ENCODE measurements around the gene SCGB1C1.
"Not testable (repeated sequence)": the region's sequence is repeated elsewhere in the genome, so short reads cannot be mapped to it uniquely, and the experiment has no call there.

SCGB1C1 gene

DNA sequence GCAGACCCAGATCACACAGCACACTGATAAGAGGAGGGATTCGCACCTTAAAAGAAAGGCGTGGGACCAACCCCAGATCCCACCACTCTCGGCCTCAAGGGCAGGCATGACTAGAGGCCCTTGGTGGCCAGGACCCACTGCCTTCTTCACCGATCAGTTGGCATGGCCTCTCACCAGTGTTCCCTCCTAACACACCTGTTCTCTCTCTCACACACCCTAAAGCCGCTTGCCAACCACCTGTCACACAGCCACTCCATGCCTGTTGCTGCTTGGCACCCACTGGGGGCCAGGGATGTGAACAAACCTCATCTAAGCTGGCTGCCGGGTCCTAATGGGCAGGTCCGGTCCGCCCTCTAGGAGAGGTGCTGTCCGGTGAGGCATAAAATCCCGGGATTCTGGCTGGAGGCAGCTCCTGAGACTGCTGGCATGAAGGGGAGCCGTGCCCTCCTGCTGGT is at the start of gene SCGB1C1:
Gene SCGB1C1, plus strand, starts transcription at position 405 of the 455 bp plus-strand sequence. Its CDS starts 22 bp downstream, at position 427.
- DNase-seq, result not testable (repeated sequence)

DNA sequence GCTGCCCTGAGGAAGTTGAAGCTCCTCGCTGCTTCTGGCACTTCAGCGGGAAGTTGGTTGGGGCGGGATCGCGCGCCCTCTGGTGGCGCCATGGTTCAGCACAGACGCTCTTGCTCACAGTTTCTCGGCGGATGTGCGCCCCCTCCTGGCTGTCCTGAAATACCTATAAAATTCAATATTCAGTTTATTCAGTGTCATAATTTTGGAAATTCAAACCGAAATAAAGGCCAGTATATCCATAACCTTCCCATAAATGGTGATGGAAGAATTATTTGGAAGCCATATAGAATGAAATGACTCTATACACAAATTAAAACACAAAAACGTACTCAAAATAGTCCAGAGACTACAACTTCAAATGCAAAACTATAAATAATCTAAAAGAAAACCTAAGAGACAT is 12.6 kb upstream of the SCGB1C1 start:
- not testable (repeated sequence) for DNase-seq

DNA sequence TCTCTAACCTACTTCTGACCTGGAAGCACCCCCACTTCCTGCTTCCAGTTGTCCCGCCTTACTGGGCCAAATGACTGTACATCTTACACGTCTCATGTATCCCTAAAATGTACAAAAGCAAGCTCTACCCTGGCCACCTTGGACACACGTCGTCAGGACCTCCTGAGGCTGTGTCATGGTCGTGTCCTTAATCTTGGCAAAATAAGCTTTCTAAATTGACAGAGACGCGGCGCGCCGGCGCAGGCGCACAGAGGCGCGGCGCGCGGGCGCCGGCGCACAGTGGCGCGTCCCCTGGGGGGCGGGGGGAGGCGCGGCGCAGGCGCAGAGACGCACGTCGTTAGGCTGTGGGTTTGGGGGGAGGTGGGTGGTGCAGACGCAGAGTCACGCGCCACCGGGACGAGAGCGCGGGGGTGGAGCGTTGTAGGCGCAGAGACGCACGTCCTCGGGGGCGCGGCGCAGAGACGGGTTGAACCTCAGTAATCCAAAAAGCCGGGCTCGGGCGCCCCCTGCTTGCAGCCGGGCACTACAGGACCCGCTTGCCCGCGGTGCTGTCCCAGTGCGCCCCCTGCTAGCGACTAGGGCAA is 3.6 kb upstream of the SCGB1C1 start:
- DNase-seq, result not testable (repeated sequence)

GRCh38 chr11:189843-190311 is 3.0 kb upstream of the SCGB1C1 start:
- not testable (repeated sequence) for DNase-seq

- DNase-seq, result not testable (repeated sequence)
Observed at GRCh38 chr11:190546-190945, 2.3 kb upstream of the SCGB1C1 start.

DNA sequence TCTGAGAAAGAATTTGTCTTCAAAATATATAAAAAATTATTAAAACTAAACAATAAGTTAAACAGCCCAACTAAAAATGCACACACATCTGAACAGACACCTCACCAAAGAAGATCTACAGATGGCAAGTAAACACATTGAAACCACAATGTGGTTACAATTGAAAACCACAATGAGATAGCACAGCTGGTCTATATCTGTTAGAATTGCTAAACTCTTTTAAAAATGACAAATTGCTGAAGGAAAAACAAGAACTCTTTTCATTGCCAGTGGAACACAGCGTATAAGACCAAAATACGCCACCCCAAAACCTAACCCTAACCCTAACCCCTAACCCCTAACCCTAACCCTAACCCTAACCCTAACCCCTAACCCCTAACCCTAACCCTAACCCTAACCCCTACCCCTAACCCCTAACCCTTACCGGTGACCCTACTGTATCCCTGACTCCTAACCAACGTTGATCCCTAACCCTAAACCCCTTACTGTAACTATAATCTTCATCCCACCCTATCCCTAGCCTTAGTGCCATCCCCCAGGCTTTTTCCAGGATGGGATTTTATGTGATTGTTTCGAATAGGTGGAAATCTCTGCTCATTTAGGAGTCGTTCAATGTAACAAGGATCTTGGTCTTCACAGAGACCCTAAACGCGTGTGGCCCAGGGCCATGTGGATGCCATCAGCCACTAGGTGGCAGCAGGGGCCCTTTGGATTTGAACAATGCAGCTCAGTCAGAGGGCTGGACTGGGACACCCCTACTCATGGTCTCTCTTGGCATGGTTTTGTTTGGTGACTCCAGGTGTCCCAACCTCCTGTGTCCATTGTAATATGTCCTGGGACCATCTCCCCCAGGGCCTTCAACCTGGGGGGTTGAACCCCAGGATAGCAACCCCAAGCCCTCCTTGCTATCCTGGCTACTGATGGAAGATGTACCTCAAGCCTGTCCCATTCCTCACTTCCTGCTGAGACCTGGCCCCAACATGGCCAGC is 1.1 kb upstream of the SCGB1C1 start:
- not testable (repeated sequence) for DNase-seq

- DNase-seq, result not testable (repeated sequence)
Observed at GRCh38 chr11:193481-193880, 603 bp downstream of the SCGB1C1 start.

GRCh38 chr11:196786-197731 is 4.2 kb downstream of the SCGB1C1 start:
- no peak for DNase-seq

DNA sequence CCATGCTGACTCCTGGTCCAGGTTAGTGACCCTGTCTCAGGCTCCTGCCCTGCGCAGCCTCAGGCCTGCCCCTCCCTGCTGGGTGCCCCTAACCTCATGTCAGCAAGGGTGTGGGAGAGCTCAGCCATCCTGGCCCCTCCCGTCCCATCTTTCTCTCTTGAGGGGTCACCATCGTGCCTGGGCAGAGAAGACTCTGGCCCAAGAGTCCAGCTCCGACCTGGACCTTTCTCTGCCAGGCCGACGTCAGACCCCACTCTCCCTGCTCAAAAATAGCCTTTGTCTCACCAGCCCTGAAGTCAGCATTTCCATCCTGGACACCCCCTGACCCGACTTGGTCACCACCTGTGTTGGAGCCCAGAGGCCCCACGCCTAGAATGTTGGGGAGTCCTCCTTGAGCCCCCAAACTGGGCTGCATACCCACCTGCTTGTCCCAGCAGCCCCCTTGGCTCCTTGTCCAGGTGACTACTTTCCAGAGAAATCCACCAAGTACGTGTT is 4.9 kb downstream of the SCGB1C1 start:
- no peak for DNase-seq

DNA sequence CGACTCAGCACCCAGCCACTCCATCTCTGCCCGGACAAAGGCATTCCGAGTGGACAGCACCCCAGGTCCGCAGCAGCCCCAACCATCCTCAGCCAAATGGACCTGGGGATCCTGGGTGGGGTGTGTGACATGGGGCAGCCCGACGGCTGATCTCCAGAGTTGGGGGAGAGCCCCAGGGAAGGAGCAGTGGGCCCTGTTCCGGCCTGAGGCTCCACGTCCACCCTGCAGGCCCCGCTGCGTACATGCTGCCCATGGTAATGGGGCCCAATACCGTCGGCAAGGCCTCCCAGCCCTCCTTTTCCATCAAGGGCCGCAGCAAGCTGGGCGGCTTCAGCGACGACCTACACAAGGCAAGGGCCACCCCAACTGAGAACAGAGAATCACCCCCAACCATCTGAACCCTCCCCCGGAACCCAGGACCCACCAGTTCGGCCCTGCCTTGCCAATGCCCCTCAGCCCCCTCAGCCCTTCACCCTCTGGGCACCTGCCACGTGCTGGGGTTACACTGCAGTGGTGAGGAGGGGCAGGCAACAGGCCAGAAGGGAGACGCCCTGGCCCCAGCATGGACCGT is 5.4 kb downstream of the SCGB1C1 start:
- no peak for DNase-seq

GRCh38 chr11:199004-199581 is 6.2 kb downstream of the SCGB1C1 start:
- no peak for DNase-seq

GRCh38 chr11:199782-200181 is 6.9 kb downstream of the SCGB1C1 start:
- no peak for DNase-seq

GRCh38 chr11:200224-201003 is 7.5 kb downstream of the SCGB1C1 start:
- no peak for DNase-seq

GRCh38 chr11:201966-202365 is 9.1 kb downstream of the SCGB1C1 start:
- peak; percentile 34 for DNase-seq

DNA sequence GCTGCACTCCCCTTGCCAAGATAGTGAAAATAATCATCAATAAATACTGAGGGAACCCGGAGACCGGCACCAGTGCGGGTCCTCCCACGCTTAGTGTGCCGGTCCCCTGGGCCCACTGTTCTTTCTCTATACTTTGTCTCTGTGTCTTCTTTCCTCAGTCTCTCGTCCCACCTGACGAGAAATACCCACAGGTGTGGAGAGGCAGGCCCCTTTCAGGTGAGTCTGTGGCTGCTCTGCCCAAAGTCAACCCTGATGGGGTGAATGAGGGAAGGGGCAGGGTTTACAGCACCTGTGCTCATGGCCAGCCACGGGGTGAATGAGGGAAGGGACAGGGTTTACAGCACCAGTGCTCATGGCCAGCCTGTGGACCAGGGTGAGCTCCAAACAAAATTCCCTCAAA is 9.6 kb downstream of the SCGB1C1 start:
- DNase-seq, result no peak

- DNase-seq, result no peak
Observed at GRCh38 chr11:203056-203944, 10.4 kb downstream of the SCGB1C1 start.

- no peak for DNase-seq
Observed at GRCh38 chr11:203945-204586, 11.2 kb downstream of the SCGB1C1 start.

DNA sequence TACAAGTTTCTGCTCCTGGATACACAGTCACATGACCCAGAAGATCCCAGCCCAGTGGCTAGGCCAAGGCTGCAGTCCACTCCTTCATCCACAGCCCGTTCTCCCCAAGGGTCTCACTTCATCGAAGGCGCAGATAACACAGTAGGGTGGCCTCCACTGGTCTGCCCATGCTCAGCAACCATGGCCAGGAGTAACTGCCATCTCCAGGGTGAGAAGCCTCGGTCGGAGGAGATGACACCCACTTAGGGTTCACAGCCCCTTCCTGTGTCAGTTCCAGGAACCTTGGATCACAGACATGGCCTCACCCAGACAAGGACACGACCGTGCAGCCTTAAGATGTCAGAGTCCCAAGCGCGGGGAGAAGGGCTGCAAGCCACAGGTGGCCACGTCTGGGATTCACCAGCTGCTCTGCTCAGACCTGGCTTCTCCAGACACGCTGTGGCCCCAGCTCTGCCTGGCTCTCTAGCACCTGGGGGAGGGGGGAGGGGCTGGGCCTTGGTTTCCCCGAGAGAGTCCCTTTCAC is 11.8 kb downstream of the SCGB1C1 start:
- DNase-seq, result no peak

Data from suppressor macrophage treated with lipopolysaccharide for 4 hours (primary cell).